ENCODE results near the gene SLX4IP.
A peak's percentile ranks its signal among the peaks of the same experiment; 100 is the strongest.

Gene SLX4IP

DNA sequence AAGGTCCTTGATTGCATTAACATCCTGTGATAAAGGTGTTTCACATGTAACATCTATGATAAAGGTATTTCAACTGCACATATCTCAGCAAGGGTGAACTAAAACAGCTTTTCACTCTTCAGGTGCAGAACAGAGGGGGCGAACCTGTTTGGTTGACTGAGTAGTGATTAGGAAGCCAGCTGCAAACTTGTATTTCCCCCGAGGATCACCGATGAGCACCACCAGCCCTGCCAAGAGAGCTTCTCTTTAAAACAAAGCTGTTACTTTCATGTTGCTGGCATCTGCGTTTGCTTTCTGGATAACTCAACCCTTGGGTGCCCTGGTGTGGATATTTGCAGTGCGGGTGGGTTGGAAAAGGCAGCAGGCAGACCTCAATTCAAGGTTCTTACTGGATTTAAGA, 199.1 kb downstream of the SLX4IP start:
- TF ChIP-seq TAF1 (IDR thresholded peaks at IDR 0.05; ENCODE audit: low read depth), result no peak
- TF ChIP-seq, protein P1, sequence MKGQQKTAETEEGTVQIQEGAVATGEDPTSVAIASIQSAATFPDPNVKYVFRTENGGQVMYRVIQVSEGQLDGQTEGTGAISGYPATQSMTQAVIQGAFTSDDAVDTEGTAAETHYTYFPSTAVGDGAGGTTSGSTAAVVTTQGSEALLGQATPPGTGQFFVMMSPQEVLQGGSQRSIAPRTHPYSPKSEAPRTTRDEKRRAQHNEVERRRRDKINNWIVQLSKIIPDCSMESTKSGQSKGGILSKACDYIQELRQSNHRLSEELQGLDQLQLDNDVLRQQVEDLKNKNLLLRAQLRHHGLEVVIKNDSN (IDR thresholded peaks at IDR 0.05), result no peak
- no peak for TF ChIP-seq EGR1 (IDR thresholded peaks at IDR 0.05)
- no peak for TF ChIP-seq EP300 (IDR thresholded peaks at IDR 0.05; ENCODE audit: borderline replicate concordance)

DNA sequence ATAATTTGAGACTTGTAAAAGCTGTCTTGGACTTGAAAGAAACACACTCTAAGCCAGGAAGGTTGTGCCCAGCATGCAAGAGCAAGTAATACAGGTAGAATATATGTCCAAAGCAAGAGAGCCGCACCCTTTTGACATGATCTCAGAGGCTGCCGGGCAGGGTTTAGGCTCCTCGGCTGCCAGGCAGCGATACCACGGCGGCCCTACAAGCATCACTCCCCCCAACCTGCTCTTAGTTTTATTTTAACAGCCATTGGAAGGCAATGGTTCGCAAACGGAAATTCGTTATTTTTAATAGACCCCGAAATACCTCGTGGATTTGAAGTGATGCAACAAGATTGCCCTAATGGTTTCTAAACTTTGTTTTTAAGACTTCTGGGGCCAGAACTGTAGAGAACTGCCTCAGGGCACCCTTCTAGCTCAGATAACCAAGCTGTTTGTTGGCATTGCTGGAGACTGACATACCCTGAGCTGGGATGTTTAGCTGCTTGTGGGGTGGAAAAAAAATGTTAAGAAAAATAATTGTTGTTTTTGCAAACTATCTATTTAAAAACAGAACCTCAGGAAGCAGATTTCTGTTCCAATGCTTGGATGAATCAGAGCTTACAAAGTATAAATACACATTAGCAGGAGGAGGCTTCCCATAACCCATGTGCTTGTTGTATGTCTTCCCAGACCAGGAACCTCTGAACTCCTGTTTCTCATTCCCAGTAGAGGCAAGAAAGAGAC, 199.7 kb downstream of the SLX4IP start:
- TF ChIP-seq RAD21 (IDR thresholded peaks at IDR 0.05; ENCODE audit: low read depth) (no peak), CEBPB (IDR thresholded peaks at IDR 0.05) (no peak), TAF1 (IDR thresholded peaks at IDR 0.05; ENCODE audit: low read depth) (no peak)
- TF ChIP-seq, protein P2, sequence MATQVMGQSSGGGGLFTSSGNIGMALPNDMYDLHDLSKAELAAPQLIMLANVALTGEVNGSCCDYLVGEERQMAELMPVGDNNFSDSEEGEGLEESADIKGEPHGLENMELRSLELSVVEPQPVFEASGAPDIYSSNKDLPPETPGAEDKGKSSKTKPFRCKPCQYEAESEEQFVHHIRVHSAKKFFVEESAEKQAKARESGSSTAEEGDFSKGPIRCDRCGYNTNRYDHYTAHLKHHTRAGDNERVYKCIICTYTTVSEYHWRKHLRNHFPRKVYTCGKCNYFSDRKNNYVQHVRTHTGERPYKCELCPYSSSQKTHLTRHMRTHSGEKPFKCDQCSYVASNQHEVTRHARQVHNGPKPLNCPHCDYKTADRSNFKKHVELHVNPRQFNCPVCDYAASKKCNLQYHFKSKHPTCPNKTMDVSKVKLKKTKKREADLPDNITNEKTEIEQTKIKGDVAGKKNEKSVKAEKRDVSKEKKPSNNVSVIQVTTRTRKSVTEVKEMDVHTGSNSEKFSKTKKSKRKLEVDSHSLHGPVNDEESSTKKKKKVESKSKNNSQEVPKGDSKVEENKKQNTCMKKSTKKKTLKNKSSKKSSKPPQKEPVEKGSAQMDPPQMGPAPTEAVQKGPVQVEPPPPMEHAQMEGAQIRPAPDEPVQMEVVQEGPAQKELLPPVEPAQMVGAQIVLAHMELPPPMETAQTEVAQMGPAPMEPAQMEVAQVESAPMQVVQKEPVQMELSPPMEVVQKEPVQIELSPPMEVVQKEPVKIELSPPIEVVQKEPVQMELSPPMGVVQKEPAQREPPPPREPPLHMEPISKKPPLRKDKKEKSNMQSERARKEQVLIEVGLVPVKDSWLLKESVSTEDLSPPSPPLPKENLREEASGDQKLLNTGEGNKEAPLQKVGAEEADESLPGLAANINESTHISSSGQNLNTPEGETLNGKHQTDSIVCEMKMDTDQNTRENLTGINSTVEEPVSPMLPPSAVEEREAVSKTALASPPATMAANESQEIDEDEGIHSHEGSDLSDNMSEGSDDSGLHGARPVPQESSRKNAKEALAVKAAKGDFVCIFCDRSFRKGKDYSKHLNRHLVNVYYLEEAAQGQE (IDR thresholded peaks at IDR 0.05; ENCODE audit: low read depth), result no peak

DNA sequence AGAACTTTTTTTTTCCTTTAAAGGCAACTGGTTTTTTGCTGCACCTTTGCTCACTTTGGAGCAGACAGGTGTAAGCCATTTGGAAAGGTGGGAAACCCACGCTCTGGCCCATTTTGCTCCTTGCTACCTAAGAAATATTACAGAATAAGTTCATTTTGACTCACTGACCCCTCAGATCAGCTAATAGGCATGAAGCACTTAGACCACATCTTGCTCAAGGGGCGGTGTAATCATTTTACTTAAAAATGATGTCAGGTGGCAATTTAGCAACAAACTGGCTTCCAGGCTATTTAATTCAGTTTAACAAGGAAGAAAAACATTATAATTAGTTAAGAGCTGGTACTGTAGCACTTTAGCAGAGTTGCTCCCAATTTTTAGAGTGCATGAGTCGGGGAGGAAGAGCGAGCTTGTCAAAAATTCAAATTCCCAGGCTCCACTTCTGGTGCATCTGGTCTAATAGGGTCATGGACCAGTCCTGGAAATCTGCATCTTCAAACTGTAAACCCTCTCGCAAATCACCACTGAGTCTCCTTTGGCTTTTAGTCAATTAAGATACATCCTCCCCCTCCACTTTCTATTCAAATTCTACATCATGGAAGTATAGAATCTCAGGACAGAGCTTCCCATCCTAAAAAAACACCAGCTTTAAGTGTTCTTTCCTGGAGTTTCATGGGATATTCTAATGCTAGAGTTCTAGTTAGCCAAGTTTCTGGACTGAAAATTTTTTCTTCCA, 200.5 kb downstream of the SLX4IP start:
- TF ChIP-seq EGR1 (IDR thresholded peaks at IDR 0.05) (no peak), CEBPB (IDR thresholded peaks at IDR 0.05) (no peak), TCF12 (IDR thresholded peaks at IDR 0.05; ENCODE audit: low read depth) (no peak), TEAD4 (IDR thresholded peaks at IDR 0.05) (no peak), YY1 (IDR thresholded peaks at IDR 0.05; ENCODE audit: low read depth) (no peak), NFIC (IDR thresholded peaks at IDR 0.05) (no peak), ZBTB7A (IDR thresholded peaks at IDR 0.05; ENCODE audit: low read depth) (no peak), CREB1 (IDR thresholded peaks at IDR 0.05; ENCODE audit: low read depth) (no peak), EP300 (IDR thresholded peaks at IDR 0.05; ENCODE audit: borderline replicate concordance) (no peak), FOXM1 (IDR thresholded peaks at IDR 0.05; ENCODE audit: borderline replicate concordance, low read depth) (no peak)
- TF ChIP-seq, protein P3, sequence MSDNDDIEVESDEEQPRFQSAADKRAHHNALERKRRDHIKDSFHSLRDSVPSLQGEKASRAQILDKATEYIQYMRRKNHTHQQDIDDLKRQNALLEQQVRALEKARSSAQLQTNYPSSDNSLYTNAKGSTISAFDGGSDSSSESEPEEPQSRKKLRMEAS (IDR thresholded peaks at IDR 0.05), result no peak
- TF ChIP-seq, protein P1 (IDR thresholded peaks at IDR 0.05), result no peak

DNA sequence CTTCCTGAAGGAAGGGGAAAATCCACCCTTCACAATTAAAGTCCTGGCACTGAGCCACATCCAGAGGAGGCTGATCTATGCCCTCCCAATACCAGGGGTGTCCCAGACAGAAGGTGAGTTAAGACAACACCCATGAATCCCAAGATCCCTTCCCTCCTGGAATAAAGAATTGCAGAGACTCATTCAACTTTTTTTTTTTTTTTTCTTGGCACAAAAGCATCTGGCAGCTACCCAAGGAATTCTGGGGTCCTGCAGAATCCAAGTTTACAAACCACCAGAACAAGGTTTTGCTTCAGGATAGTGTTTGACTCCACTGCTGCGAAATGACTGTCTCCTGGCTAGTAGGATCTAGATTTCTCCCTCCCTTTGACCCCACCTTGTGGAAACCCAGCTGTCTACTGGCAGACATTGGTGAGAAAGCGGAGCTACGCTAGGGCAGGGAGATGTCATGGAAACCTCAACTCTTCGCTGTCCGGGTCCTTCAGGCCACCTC, 201.3 kb downstream of the SLX4IP start:
- TF ChIP-seq, protein P2 (IDR thresholded peaks at IDR 0.05; ENCODE audit: low read depth), result no peak
- TF ChIP-seq NFIC (IDR thresholded peaks at IDR 0.05), result 0 out of 2 replicates have a peak, but pooled peaks have one; percentile 33

DNA sequence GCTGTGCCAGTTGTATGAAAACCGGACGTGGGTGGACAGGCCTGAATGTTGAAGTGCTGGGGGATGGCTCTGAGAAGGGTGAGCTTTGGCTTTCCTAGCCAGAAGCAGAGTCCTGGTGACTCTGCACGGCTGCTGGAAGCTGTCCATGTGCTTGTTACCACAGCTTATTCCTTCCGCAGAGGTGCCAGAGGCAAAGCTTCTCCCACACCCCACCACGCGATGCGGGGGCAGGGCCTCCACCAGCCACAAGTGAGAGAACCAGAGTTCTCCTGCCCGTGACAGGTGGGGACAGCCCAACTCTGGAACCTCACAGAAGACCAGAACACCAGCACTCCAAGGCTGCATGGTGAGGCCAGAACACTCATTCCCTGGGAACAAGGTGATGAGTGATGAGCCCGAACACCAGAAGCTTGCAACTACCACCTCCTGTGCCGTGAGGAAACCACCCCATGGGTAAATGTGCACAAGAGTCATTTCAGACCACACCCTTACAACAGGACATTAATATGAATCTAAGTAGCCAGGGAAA, 202.0 kb downstream of the SLX4IP start:
- no peak for TF ChIP-seq TEAD4 (IDR thresholded peaks at IDR 0.05)

DNA sequence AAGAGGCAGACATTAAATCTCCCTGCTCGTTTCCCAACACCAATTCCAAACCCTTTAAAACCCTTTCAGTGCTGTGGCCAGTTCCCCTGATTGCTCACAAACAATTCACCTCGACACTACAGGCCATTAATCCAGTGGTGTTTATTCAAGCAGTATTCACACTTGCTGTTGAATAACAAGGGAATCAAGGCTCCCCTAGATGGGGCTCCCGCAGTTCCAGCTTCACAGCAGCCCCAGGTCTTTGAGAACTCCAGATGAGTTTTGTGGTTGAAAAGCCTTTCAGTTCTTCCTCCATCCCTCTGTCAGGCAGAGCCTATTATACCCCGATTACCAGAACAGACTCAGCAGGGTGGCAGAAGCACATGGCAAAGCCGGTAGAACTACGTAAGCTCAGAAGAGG, 202.5 kb downstream of the SLX4IP start:
- TF ChIP-seq, protein P3 (IDR thresholded peaks at IDR 0.05), result no peak
- no peak for TF ChIP-seq CREB1 (IDR thresholded peaks at IDR 0.05; ENCODE audit: low read depth)
- no peak for TF ChIP-seq ZBTB7A (IDR thresholded peaks at IDR 0.05; ENCODE audit: low read depth)
- TF ChIP-seq, protein P1 (IDR thresholded peaks at IDR 0.05), result no peak
- no peak for TF ChIP-seq FOXM1 (IDR thresholded peaks at IDR 0.05; ENCODE audit: borderline replicate concordance, low read depth)
- TF ChIP-seq NFIC (IDR thresholded peaks at IDR 0.05), result no peak
- TF ChIP-seq TAF1 (IDR thresholded peaks at IDR 0.05; ENCODE audit: low read depth), result no peak
- TF ChIP-seq, protein P2 (IDR thresholded peaks at IDR 0.05; ENCODE audit: low read depth), result no peak
- TF ChIP-seq EP300 (IDR thresholded peaks at IDR 0.05; ENCODE audit: borderline replicate concordance), result no peak
- no peak for TF ChIP-seq CEBPB (IDR thresholded peaks at IDR 0.05)
- no peak for TF ChIP-seq RAD21 (IDR thresholded peaks at IDR 0.05; ENCODE audit: low read depth)
- TF ChIP-seq TEAD4 (IDR thresholded peaks at IDR 0.05), result no peak
